ENCODE results near the gene VSNL1.

Gene VSNL1

GRCh38 chr2:17545680-17546613 is 5.5 kb downstream of the VSNL1 start (continued):
- TF ChIP-seq ZNF138 (tag by site-specific recombination; IDR thresholded peaks at IDR 0.05; ENCODE audit: borderline replicate concordance): no peak
- no peak for TF ChIP-seq BCL11B (tag by site-specific recombination; IDR thresholded peaks at IDR 0.05; ENCODE audit: low read depth)

- POLR2A ChIA-PET: no interaction called here
- no peaks in the 10 kb centered on the region for H3K4me1 ChIP-seq (ENCODE audit: control insufficient read depth, insufficient read depth, low read length)
- H3K27ac ChIP-seq (ENCODE audit: extremely low read depth, low read depth, low read length): no peak overlapping the region
- no peak overlapping the region for H3K4me3 ChIP-seq (ENCODE audit: low read depth, low read length)
- H3K36me3 ChIP-seq (ENCODE audit: control insufficient read depth in 2 of 2, insufficient read depth in 1 of 2, low read length in 2 of 2): no peaks in the 10 kb centered on the region
- TF ChIP-seq ZNF423 (tag by site-specific recombination; IDR thresholded peaks at IDR 0.05) (no peak), KLF7 (tag by site-specific recombination; IDR thresholded peaks at IDR 0.05; ENCODE audit: borderline replicate concordance) (no peak), ZNF24 (tag by site-specific recombination; IDR thresholded peaks at IDR 0.05) (no peak), ZNF16 (tag by site-specific recombination; IDR thresholded peaks at IDR 0.05; ENCODE audit: low read depth) (no peak), ZNF639 (tag by site-specific recombination; IDR thresholded peaks at IDR 0.05) (no peak), ZBTB49 (tag by site-specific recombination; IDR thresholded peaks at IDR 0.05; ENCODE audit: low read depth) (no peak), ZNF777 (tag by site-specific recombination; IDR thresholded peaks at IDR 0.05; ENCODE audit: borderline replicate concordance) (no peak), SP7 (tag by site-specific recombination; IDR thresholded peaks at IDR 0.05) (no peak), ZNF354C (tag by site-specific recombination; IDR thresholded peaks at IDR 0.05; ENCODE audit: borderline replicate concordance, low read depth) (no peak), ZNF274 (IDR thresholded peaks at IDR 0.05; ENCODE audit: low read length) (no peak), ZNF274 (tag by site-specific recombination; IDR thresholded peaks at IDR 0.05; ENCODE audit: borderline replicate concordance) (no peak), ZFP37 (tag by site-specific recombination; IDR thresholded peaks at IDR 0.05) (no peak), MEIS1 (CRISPR knock-in tag; IDR thresholded peaks at IDR 0.05; ENCODE audit: borderline replicate concordance) (no peak), ZNF449 (tag by site-specific recombination; IDR thresholded peaks at IDR 0.05) (no peak), ZNF26 (tag by site-specific recombination; IDR thresholded peaks at IDR 0.05) (no peak), TCF7L2 (IDR thresholded peaks at IDR 0.05; ENCODE audit: borderline replicate concordance, low read depth, low read length) (no peak), ZNF610 (tag by site-specific recombination; IDR thresholded peaks at IDR 0.05; ENCODE audit: borderline replicate concordance) (no peak), ZNF521 (tag by site-specific recombination; IDR thresholded peaks at IDR 0.05) (no peak), BCL6B (tag by site-specific recombination; IDR thresholded peaks at IDR 0.05) (no peak), ZNF292 (tag by site-specific recombination; IDR thresholded peaks at IDR 0.05; ENCODE audit: borderline replicate concordance, low read depth) (no peak)
- CTCF ChIA-PET: interaction anchor here (0.6 to 1.5 kb wide), 2 partner anchors 12 to 99 kb away, joined by 4 read pairs; no protein-coding TSS in a partner anchor
- no peaks in the 10 kb centered on the region for H3K9me3 ChIP-seq (ENCODE audit: control insufficient read depth, insufficient read depth, low read depth, low read length)
Observed at GRCh38 chr2:17547237-17547636, 6.7 kb downstream of the VSNL1 start.

All from HEK293 (cell line).